AG04449 (cell line): ENCODE results near the gene C6orf136.
A peak's percentile ranks its signal among the peaks of the same experiment; 100 is the strongest.

ENCODE experiments used
- CTCF ChIA-PET: fragments of 350-600 bp; formaldehyde crosslinking; extraction: SDS; loops from one replicate; lab custom pipeline; 2021; ENCODE audit warnings: antibody characterized with exemption; lab: Yijun Ruan, JAX
- POLR2A ChIA-PET: fragments of 400-600, 350-600 bp; formaldehyde crosslinking; extraction: SDS; loops from one replicate; lab custom pipeline; 2020; ENCODE audit warnings: antibody characterized with exemption, inconsistent platforms; lab: Yijun Ruan, JAX
- DNase-seq: peaks from one replicate; pipeline ENCODE4 v3.0.0-alpha.2; 2010; ENCODE audit warnings: low read depth, low spot score
- H3K4me3 ChIP-seq: 2 replicates; pipeline ENCODE4 v1.5.1; 2011; ENCODE audit warnings: low read depth, mild to moderate bottlenecking, control low read depth, low read length
- TF ChIP-seq, protein P1 (sequence below): IDR thresholded peaks from one replicate; pipeline ENCODE4 v1.5.1; 2011; ENCODE audit warnings: mild to moderate bottlenecking, moderate library complexity, low read length, control low read depth, inconsistent platforms; ENCODE audit not compliant: insufficient read depth; ENCODE audit errors: missing control alignments

The C6orf136 gene

DNA sequence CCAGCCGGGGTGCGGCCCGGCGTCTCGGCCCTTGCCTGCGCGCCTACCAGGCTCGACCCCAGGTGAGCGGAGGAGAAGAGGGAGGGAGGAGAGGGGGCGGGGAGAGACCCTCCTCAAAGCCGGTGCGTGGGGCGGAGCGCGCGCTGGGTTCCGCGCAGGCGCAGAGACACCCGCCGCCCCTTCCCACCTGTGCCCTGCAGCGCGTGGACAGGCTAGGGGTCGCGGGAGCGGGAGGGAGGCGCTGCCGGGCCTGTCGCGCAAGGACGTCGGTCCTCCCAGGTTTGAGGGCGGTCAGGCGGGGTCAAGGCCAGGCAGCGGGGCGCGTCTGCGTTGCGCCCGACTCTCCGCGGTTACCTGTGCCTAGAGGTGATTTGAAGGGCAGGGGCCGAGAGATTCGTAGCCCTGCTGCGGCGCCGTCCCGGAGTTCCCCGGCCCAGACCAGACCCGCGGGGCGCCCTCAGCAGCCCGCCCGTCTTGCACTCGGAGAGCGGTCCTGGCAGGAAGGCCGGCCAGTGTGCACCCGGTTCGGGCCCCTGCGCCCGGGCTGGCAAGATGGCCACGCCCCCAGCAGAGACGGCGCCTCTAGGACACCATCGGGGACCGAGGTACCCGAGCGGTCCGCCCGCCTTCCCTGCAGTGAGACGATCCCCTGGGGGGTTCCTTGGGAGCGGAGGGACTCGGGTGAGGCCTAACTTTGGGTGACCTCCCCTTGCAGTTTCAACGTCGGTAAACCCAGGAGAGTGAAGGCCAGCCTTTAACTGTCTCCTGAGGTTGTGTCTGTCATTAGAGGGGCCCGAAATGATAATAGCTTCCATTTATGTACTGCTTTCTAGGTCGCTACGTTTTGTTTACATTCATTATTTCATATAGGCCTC is 546 bp downstream of the C6orf136 start:
- H3K4me3 ChIP-seq: peak overlapping the region; percentile 91
- ChIA-PET CTCF (interaction anchor here (0.7 to 1.5 kb wide), 8 partner anchors 9 to 75 kb away, joined by 3 to 7 read pairs (median 3); partner anchors contain the start of gene DHX16), POLR2A (interaction anchor here (0.8 to 1.1 kb wide), 3 partner anchors 24 to 34 kb away, joined by 3 to 5 read pairs (median 3); no protein-coding TSS in a partner anchor)
- no peak for DNase-seq
- TF ChIP-seq, protein P1, sequence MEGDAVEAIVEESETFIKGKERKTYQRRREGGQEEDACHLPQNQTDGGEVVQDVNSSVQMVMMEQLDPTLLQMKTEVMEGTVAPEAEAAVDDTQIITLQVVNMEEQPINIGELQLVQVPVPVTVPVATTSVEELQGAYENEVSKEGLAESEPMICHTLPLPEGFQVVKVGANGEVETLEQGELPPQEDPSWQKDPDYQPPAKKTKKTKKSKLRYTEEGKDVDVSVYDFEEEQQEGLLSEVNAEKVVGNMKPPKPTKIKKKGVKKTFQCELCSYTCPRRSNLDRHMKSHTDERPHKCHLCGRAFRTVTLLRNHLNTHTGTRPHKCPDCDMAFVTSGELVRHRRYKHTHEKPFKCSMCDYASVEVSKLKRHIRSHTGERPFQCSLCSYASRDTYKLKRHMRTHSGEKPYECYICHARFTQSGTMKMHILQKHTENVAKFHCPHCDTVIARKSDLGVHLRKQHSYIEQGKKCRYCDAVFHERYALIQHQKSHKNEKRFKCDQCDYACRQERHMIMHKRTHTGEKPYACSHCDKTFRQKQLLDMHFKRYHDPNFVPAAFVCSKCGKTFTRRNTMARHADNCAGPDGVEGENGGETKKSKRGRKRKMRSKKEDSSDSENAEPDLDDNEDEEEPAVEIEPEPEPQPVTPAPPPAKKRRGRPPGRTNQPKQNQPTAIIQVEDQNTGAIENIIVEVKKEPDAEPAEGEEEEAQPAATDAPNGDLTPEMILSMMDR: no peak

DNA sequence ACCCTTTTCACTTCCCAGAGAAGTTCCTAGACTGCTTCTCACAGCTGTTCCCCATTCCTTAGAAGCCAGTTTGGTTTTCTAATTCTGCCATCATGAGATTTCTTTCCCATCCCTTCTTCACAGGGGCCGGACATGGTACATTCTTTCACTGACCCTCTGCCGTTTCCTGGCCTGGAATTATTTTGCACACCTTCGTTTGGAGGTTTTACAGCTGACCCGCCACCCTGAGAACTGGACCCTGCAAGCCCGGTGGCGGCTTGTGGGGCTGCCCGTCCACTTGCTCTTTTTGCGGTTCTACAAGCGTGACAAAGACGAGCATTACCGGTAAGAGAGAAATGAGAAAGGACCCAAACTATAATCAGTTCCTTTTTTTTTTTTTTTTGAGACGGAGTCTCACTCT is 4.2 kb downstream of the C6orf136 start:
- DNase-seq: no peak
- no peak overlapping the region for H3K4me3 ChIP-seq
- ChIA-PET CTCF (interaction anchor here (0.8 to 1.2 kb wide), 2 partner anchors 20 to 21 kb away, joined by 3 read pairs; partner anchors contain the start of gene DHX16), POLR2A (no interaction called here)
- TF ChIP-seq, protein P1: no peak

DNA sequence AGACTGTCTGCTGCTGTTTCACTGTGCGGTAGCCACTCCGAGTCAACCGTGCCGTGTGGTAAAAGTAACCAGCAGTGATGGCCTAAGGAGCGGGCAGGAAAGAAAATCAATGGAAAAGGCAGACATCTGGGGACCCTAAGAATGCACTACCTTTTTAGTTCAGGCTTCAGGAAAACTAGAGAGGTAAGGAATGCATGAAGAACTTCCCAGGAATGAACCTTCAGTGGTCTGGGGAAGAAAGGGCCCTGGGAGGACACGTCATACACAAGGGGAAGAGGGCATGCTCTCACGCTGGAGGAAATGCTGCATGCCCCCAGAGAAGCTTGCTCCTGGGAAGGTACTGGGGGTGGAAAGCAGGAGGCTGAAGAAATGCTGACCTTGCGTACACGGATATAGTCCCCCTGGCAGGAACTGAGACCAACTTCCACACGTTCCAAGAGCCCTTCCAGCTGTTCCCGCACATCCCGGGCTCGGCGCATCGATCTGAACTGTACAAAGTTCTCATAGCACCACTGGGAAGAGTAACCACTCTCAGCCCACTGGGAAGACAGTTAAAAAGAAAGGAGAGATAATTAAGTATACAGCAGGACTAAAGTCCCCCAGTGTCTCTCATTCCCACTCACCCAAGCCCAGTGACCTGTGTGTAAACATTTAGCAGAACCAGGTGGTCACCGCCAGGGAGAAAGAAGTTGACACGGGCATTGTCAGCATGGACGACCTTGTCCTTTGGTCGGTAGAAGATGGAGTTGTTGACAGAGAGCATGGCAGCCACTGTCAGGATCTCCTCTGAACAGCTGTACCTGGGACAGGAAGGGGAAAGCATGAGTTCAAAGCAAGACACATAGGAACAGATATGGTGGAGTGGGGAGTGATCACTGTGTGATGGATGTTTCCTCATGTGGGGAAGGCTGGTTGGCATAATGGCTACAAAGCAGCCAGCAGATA is 8.1 kb downstream of the C6orf136 start:
- ChIA-PET CTCF (interaction anchor here (0.6 to 5.0 kb wide), 3 partner anchors 17 to 255 kb away, joined by 3 to 23 read pairs (median 3); partner anchors contain the start of gene DHX16), POLR2A (interaction anchor here (1.1 kb wide), 1 partner anchor 9 kb away, joined by 3 read pairs; the partner anchor contains the start of gene C6orf136)
- no peak for DNase-seq
- TF ChIP-seq, protein P1: no peak
- H3K4me3 ChIP-seq: no peak overlapping the region

DNA sequence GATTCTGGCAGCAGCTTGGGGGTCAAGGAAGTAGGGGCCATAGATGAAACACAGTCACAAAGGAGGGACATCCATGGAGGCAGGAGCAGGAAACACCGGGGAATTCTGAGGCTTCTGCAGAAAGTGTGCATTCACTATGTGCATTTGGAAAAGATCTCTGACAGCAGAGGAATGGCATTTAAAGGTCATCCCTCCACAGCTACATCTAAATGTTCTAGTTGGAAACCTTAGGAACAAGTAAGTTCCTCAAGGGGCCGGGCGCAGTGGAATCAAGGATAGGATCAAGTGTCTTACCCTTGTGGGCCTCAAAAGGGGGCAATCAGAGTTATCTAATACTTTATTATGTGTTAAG is 8.8 kb downstream of the C6orf136 start:
- POLR2A ChIA-PET: interaction anchor here (1.1 kb wide), 1 partner anchor 9 kb away, joined by 3 read pairs; the partner anchor contains the start of gene C6orf136
- CTCF ChIA-PET: interaction anchor here (0.8 to 5.0 kb wide), 4 partner anchors 14 to 23 kb away, joined by 3 to 23 read pairs (median 3); partner anchors contain the start of gene DHX16
- TF ChIP-seq, protein P1: no peak
- H3K4me3 ChIP-seq: no peak overlapping the region
- no peak for DNase-seq

DNA sequence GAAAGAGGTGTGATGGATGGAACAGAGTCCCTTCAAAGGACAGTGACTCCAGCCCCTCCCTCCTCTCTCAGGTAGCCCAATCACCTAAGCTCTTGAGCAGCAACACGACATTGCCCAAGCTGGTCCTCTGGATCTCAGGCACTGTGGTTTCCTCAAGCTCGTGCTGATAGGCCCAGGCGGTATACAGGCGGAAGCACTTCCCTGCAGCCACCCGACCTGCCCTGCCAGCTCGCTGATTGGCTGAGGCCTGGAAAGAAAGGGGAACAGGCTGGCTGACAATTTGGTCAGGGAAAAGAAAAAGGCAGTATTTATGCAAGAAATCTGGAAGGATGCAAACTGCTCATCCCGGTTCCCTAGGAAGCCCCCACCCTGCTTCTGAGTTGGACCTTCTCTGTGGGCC is 9.6 kb downstream of the C6orf136 start:
- ChIA-PET POLR2A (no interaction called here), CTCF (interaction anchor here (0.8 to 5.0 kb wide), 4 partner anchors 9 to 17 kb away, joined by 3 to 23 read pairs (median 3); partner anchors contain the start of genes C6orf136 and DHX16)
- no peak overlapping the region for H3K4me3 ChIP-seq
- no peak for DNase-seq
- TF ChIP-seq, protein P1: no peak
